Liver (tissue), 9 donors: Measurements from ENCODE around the gene DAGLB. TPM values are rescaled to one million over a fixed set of nuclear protein-coding genes. Genes with fewer than 3 reads are reported as not detected.

Experiments
- DNase-seq: peaks from one replicate; pipeline ENCODE4 v3.0.0-alpha.2; 2017; ENCODE audit warnings: low spot score
- H3K27ac ChIP-seq, 2 donors: one replicate each; pipeline ENCODE4 v1.7.0; 2013; ENCODE audit warnings: inconsistent platforms in 2 of 2, low read length in 2 of 2, control low read depth in 1 of 2, low read depth in 1 of 2, mild to moderate bottlenecking in 1 of 2
- H3K27me3 ChIP-seq, 4 donors: one replicate each; pipeline versions ENCODE4 v1.6.1 to v1.7.0; 2013; ENCODE audit warnings: low read length in 3 of 4, inconsistent platforms in 1 of 4, mild to moderate bottlenecking in 1 of 4, moderate library complexity in 1 of 4; ENCODE audit not compliant: control insufficient read depth in 4 of 4, insufficient read depth in 4 of 4
- H3K36me3 ChIP-seq, 4 donors: one replicate each; pipeline versions ENCODE4 v1.6.1 to v1.7.0; 2013; ENCODE audit warnings: low read length in 3 of 4, mild to moderate bottlenecking in 3 of 4, low read depth in 1 of 4, moderate library complexity in 1 of 4; ENCODE audit not compliant: control insufficient read depth in 4 of 4, insufficient read depth in 3 of 4
- H3K4me1 ChIP-seq, 4 donors: one replicate each; pipeline versions ENCODE4 v1.6.1 to v1.7.0; 2013; ENCODE audit warnings: low read length in 3 of 4, mild to moderate bottlenecking in 3 of 4, moderate library complexity in 1 of 4; ENCODE audit not compliant: control insufficient read depth in 4 of 4, insufficient read depth in 4 of 4
- H3K4me3 ChIP-seq, 3 donors: one replicate each; pipeline versions ENCODE4 v1.6.1 to v1.7.0; 2013; ENCODE audit warnings: low read length in 3 of 3, control low read depth in 1 of 3, low read depth in 1 of 3, mild to moderate bottlenecking in 1 of 3
- H3K9ac ChIP-seq, 2 donors: one replicate each; pipeline ENCODE4 v1.7.0; 2013; ENCODE audit warnings: low read length in 2 of 2, mild to moderate bottlenecking in 2 of 2, moderate library complexity in 2 of 2, control low read depth in 1 of 2, low read depth in 1 of 2
- H3K9me3 ChIP-seq, 4 donors: one replicate each; pipeline versions ENCODE4 v1.6.1 to v1.7.0; 2013; ENCODE audit warnings: low read length in 3 of 4; ENCODE audit not compliant: control insufficient read depth in 4 of 4
- EGR1 ChIP-seq, 2 donors: IDR thresholded peaks; 2 replicates each; pipeline ENCODE4 v1.6.1; 2016 to 2018; ENCODE audit warnings: antibody characterized with exemption in 2 of 2, low read depth in 2 of 2
- FOXA1 ChIP-seq: IDR thresholded peaks from 2 replicates; pipeline ENCODE4 v1.6.1; 2016; ENCODE audit warnings: antibody characterized with exemption
- FOXA2 ChIP-seq: IDR thresholded peaks from 2 replicates; pipeline ENCODE4 v1.6.1; 2016; ENCODE audit warnings: antibody characterized with exemption
- GABPA ChIP-seq, 2 donors: IDR thresholded peaks in 1 of 2; conservative IDR thresholded peaks in 1 of 2; 2 replicates each; pipeline ENCODE4 v1.6.1; 2016; ENCODE audit warnings: antibody characterized with exemption in 2 of 2, mild to moderate bottlenecking in 1 of 2, moderate library complexity in 1 of 2
- HNF4A ChIP-seq, 2 donors: conservative IDR thresholded peaks; 2 replicates each; pipeline ENCODE4 v1.6.1; 2016; ENCODE audit warnings: antibody characterized with exemption in 2 of 2, mild to moderate bottlenecking in 2 of 2
- HNF4G ChIP-seq: IDR thresholded peaks from 2 replicates; pipeline ENCODE4 v1.6.1; 2016; ENCODE audit warnings: antibody characterized with exemption
- JUND ChIP-seq, 2 donors: IDR thresholded peaks; 2 replicates each; pipeline ENCODE4 v1.6.1; 2016; ENCODE audit warnings: antibody characterized with exemption in 2 of 2
- NR2F2 ChIP-seq: IDR thresholded peaks from 2 replicates; pipeline ENCODE4 v1.6.1; 2016; ENCODE audit warnings: antibody characterized with exemption
- RAD21 ChIP-seq, 2 donors: IDR thresholded peaks; 2 replicates each; pipeline ENCODE4 v1.6.1; 2016; ENCODE audit warnings: antibody characterized with exemption in 2 of 2, mild to moderate bottlenecking in 2 of 2
- RXRA ChIP-seq, 2 donors: IDR thresholded peaks; 2 replicates each; pipeline ENCODE4 v1.6.1; 2017 to 2018; ENCODE audit warnings: antibody characterized with exemption in 2 of 2, mild to moderate bottlenecking in 1 of 2
- SP1 ChIP-seq: IDR thresholded peaks from 2 replicates; pipeline ENCODE4 v1.6.1; 2018; ENCODE audit warnings: antibody characterized with exemption, mild to moderate bottlenecking
- TAF1 ChIP-seq: conservative IDR thresholded peaks from 2 replicates; pipeline ENCODE4 v1.6.1; 2016; ENCODE audit warnings: antibody characterized with exemption, mild to moderate bottlenecking
- YY1 ChIP-seq: IDR thresholded peaks from 2 replicates; pipeline ENCODE4 v1.6.1; 2016; ENCODE audit warnings: antibody characterized with exemption, mild to moderate bottlenecking
- WGBS: extraction: QIAGEN DNeasy Blood & Tissue Kit; methylation state at CpG from one replicate; pipeline ENCODE4 v1.1.7; 2013; 5-methylcytosine and 5-hydroxymethylcytosine counted together
- polyA plus RNA-seq, 2 donors: library from polyadenylated mRNA; stranded (reverse) in 1 of 2; unstranded in 1 of 2; fragments of 200-250 nt in 1 of 2; fragments of >200 nt in 1 of 2; fragmentation: Nextera tagmentation in 1 of 2; extraction: Ambion mirVana in 1 of 2; gene quantifications; one replicate each; pipeline versions ENCODE4 v1.2.1 to v1.2.3, GENCODE V29; 2013 to 2015
- total RNA-seq, 2 donors: library from RNA; depleted of rRNA; stranded (reverse); fragments of >200 nt; gene quantifications; one replicate each; pipeline ENCODE4 v1.2.3, GENCODE V29; 2014
- TF ChIP-seq, protein P1 (sequence below): IDR thresholded peaks from 2 replicates; pipeline ENCODE4 v1.6.1; 2016; ENCODE audit warnings: antibody characterized with exemption
- TF ChIP-seq, protein P2 (sequence below): IDR thresholded peaks from 2 replicates; pipeline ENCODE4 v1.6.1; 2016; ENCODE audit warnings: antibody characterized with exemption, mild to moderate bottlenecking
- TF ChIP-seq, protein P3 (sequence below): IDR thresholded peaks from 2 replicates; pipeline ENCODE4 v1.6.1; 2016; ENCODE audit warnings: antibody characterized with exemption
- TF ChIP-seq, protein P4 (sequence below): fragments of 150-350 bp; IDR thresholded peaks from 2 replicates; pipeline ENCODE4 v1.5.1; 2017; ENCODE audit warnings: improper control_type of control experiment, low read depth, low read length; ENCODE audit not compliant: missing input control
- TF ChIP-seq, protein P5 (sequence below): IDR thresholded peaks from 2 replicates; pipeline ENCODE4 v1.6.1; 2016; ENCODE audit warnings: antibody characterized with exemption
- donor health status: healthy.
- donor health status: healthy.
- donor health status: healthy.
- donor health status: healthy.
- donor health status: healthy.

Gene DAGLB
- total and polyA plus RNA-seq, 4 donors, result 4.9 to 10.7 (median 8.4) TPM

DNA sequence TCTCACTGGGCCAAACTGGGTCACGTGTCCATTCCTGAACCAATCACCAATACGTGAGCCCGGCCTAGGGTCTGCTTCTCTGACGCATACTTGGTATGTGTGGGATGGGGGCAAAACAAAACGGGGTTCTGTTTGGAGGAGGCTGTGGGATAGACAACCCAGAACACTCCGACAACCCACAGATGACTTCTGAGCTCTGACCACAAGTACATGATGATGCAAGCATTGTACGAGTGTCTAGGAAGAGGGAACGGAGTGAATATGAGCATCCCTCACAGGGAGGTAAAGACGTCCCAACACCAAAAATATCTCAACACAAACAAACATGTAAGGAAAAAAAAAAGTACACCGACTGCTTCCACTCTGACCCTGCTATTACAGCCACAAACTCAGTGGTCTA is 5.6 kb downstream of the DAGLB start:
- Histone ChIP-seq H3K9ac (no peak overlapping the region), H3K9me3 (no peaks in the 10 kb centered on the region), H3K4me3 (no peak overlapping the region), H3K27me3 (no peaks in the 10 kb centered on the region), H3K4me1 (peaks cover 0 to 8% (median 4%) of the 10 kb centered on the region in 4 donors), H3K36me3 (peaks cover 4 to 14% (median 12%) of the 10 kb centered on the region in 4 donors), H3K27ac (no peak overlapping the region)
- WGBS, result 88% methylated on average over 10 of the region's 10 CpGs
- DNase-seq, result no peak
- TF ChIP-seq TAF1 (no peak), HNF4A (conservative IDR thresholded peaks at IDR 0.05) (no peak), EGR1 (IDR thresholded peaks at IDR 0.05; ENCODE audit: low read depth in 2 of 2) (no peak), RXRA (IDR thresholded peaks at IDR 0.05) (no peak)

DNA sequence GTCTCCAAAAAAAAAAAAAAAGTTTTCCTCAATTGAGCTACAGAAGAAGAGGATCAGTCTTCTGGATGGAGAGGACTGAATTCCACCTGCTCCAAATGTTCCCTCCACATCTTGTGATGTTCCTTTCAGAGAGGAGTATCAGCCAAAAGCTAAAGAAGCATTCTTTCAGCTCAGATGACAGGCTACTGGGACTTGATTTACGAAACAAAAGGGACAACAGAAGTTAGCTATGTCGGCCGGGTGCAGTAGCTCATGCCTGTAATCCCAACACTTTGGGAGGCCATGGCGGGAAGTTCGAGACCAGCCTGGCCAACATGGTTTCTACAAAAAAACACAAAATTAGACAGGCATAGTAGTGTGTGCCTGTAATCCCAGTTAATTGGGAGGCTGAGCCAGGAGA is 7.4 kb downstream of the DAGLB start:
- 95% methylated on average over 5 of the region's 5 CpGs for WGBS
- no peaks in the 10 kb centered on the region for H3K9me3 ChIP-seq
- TF ChIP-seq RAD21 (IDR thresholded peaks at IDR 0.05) (no peak), HNF4A (conservative IDR thresholded peaks at IDR 0.05) (no peak)
- TF ChIP-seq, protein P1, sequence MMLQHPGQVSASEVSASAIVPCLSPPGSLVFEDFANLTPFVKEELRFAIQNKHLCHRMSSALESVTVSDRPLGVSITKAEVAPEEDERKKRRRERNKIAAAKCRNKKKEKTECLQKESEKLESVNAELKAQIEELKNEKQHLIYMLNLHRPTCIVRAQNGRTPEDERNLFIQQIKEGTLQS, result no peak
- DNase-seq, result no peak
- H3K4me3 ChIP-seq, result no peak overlapping the region
- H3K9ac ChIP-seq, result no peak overlapping the region
- H3K27ac ChIP-seq, result no peak overlapping the region
- H3K27me3 ChIP-seq, result no peaks in the 10 kb centered on the region
- peaks cover 4 to 11% (median 10%) of the 10 kb centered on the region in 4 donors for H3K36me3 ChIP-seq
- peaks cover 0 to 7% (median 0%) of the 10 kb centered on the region in 4 donors for H3K4me1 ChIP-seq

DNA sequence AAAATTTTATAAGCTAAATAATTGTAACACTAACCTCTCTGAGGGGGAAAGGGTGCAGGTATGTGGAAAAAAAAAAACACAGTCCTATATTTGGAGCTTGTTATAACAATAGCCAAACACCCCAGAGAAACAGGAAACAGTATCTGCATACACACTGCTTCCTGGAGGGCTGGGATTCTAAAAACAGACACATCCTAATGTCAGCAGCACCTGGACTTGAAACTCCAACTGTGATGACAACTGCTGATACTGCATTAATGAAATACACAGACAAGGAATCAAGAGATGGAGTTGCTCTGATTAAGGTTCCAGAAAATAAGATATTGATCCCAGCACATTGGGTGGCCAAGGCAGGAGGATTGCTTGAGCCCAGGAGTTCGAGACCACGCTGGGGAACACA is 9.3 kb downstream of the DAGLB start:
- Histone ChIP-seq H3K27me3 (no peaks in the 10 kb centered on the region), H3K9me3 (no peaks in the 10 kb centered on the region), H3K27ac (no peak overlapping the region), H3K9ac (no peak overlapping the region), H3K4me1 (peaks cover 0 to 9% (median 0%) of the 10 kb centered on the region in 4 donors), H3K36me3 (peaks cover 0 to 9% (median 3%) of the 10 kb centered on the region in 4 donors), H3K4me3 (no peak overlapping the region)
- whole genome bisulfite sequencing, result 86% methylated on average over 2 of the region's 2 CpGs
- DNase-seq, result no peak
- TF ChIP-seq HNF4G (no peak), TAF1 (no peak), EGR1 (IDR thresholded peaks at IDR 0.05; ENCODE audit: low read depth in 2 of 2) (no peak), JUND (IDR thresholded peaks at IDR 0.05) (no peak), SP1 (no peak), YY1 (no peak), FOXA2 (no peak), RXRA (IDR thresholded peaks at IDR 0.05) (no peak), GABPA (IDR thresholded peaks at IDR 0.05 in 1 of 2, conservative IDR thresholded peaks at IDR 0.05 in 1 of 2) (no peak), FOXA1 (no peak), HNF4A (conservative IDR thresholded peaks at IDR 0.05) (no peak), RAD21 (IDR thresholded peaks at IDR 0.05) (no peak), NR2F2 (no peak)
- TF ChIP-seq, protein P1, result no peak
- TF ChIP-seq, protein P2, sequence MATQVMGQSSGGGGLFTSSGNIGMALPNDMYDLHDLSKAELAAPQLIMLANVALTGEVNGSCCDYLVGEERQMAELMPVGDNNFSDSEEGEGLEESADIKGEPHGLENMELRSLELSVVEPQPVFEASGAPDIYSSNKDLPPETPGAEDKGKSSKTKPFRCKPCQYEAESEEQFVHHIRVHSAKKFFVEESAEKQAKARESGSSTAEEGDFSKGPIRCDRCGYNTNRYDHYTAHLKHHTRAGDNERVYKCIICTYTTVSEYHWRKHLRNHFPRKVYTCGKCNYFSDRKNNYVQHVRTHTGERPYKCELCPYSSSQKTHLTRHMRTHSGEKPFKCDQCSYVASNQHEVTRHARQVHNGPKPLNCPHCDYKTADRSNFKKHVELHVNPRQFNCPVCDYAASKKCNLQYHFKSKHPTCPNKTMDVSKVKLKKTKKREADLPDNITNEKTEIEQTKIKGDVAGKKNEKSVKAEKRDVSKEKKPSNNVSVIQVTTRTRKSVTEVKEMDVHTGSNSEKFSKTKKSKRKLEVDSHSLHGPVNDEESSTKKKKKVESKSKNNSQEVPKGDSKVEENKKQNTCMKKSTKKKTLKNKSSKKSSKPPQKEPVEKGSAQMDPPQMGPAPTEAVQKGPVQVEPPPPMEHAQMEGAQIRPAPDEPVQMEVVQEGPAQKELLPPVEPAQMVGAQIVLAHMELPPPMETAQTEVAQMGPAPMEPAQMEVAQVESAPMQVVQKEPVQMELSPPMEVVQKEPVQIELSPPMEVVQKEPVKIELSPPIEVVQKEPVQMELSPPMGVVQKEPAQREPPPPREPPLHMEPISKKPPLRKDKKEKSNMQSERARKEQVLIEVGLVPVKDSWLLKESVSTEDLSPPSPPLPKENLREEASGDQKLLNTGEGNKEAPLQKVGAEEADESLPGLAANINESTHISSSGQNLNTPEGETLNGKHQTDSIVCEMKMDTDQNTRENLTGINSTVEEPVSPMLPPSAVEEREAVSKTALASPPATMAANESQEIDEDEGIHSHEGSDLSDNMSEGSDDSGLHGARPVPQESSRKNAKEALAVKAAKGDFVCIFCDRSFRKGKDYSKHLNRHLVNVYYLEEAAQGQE, result no peak
- TF ChIP-seq, protein P3, sequence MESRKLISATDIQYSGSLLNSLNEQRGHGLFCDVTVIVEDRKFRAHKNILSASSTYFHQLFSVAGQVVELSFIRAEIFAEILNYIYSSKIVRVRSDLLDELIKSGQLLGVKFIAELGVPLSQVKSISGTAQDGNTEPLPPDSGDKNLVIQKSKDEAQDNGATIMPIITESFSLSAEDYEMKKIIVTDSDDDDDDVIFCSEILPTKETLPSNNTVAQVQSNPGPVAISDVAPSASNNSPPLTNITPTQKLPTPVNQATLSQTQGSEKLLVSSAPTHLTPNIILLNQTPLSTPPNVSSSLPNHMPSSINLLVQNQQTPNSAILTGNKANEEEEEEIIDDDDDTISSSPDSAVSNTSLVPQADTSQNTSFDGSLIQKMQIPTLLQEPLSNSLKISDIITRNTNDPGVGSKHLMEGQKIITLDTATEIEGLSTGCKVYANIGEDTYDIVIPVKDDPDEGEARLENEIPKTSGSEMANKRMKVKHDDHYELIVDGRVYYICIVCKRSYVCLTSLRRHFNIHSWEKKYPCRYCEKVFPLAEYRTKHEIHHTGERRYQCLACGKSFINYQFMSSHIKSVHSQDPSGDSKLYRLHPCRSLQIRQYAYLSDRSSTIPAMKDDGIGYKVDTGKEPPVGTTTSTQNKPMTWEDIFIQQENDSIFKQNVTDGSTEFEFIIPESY, result no peak
- TF ChIP-seq, protein P4, sequence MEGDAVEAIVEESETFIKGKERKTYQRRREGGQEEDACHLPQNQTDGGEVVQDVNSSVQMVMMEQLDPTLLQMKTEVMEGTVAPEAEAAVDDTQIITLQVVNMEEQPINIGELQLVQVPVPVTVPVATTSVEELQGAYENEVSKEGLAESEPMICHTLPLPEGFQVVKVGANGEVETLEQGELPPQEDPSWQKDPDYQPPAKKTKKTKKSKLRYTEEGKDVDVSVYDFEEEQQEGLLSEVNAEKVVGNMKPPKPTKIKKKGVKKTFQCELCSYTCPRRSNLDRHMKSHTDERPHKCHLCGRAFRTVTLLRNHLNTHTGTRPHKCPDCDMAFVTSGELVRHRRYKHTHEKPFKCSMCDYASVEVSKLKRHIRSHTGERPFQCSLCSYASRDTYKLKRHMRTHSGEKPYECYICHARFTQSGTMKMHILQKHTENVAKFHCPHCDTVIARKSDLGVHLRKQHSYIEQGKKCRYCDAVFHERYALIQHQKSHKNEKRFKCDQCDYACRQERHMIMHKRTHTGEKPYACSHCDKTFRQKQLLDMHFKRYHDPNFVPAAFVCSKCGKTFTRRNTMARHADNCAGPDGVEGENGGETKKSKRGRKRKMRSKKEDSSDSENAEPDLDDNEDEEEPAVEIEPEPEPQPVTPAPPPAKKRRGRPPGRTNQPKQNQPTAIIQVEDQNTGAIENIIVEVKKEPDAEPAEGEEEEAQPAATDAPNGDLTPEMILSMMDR, result no peak
- TF ChIP-seq, protein P5, sequence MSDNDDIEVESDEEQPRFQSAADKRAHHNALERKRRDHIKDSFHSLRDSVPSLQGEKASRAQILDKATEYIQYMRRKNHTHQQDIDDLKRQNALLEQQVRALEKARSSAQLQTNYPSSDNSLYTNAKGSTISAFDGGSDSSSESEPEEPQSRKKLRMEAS, result no peak
